Measurements from ENCODE around the gene MAS1L.

DNA sequence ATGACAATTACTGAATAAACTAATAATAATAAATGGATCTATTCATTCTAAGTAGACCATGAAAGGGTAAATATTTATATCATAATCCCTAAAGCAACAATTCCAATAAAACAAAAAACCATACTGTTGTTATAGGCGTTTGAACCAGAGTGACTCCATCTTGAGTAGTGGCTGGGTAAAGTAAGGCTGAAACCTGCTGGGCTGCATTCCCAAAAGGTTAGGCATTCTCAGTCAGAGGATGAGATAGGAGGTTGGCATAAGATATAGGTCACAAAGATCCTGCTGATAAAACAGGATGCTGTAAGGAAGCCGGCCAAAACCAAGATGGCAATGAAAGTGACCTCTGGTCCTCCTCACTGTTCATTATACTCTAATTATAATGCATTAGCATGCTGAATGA lies 22.5 kb downstream of the MAS1L start:
- TF ChIP-seq, protein P1, sequence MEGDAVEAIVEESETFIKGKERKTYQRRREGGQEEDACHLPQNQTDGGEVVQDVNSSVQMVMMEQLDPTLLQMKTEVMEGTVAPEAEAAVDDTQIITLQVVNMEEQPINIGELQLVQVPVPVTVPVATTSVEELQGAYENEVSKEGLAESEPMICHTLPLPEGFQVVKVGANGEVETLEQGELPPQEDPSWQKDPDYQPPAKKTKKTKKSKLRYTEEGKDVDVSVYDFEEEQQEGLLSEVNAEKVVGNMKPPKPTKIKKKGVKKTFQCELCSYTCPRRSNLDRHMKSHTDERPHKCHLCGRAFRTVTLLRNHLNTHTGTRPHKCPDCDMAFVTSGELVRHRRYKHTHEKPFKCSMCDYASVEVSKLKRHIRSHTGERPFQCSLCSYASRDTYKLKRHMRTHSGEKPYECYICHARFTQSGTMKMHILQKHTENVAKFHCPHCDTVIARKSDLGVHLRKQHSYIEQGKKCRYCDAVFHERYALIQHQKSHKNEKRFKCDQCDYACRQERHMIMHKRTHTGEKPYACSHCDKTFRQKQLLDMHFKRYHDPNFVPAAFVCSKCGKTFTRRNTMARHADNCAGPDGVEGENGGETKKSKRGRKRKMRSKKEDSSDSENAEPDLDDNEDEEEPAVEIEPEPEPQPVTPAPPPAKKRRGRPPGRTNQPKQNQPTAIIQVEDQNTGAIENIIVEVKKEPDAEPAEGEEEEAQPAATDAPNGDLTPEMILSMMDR (IDR thresholded peaks at IDR 0.05): no peak
- no peak for TF ChIP-seq POLR2A (IDR thresholded peaks at IDR 0.05)
